NCI-H128 (cell line): ENCODE results near the gene DCST1.

Experiments
- DNase-seq: peaks from one replicate; lab custom pipeline; 2025; ENCODE audit not compliant: unreplicated experiment; lab: John Stamatoyannopoulos, UW

The DCST1 gene

DNA sequence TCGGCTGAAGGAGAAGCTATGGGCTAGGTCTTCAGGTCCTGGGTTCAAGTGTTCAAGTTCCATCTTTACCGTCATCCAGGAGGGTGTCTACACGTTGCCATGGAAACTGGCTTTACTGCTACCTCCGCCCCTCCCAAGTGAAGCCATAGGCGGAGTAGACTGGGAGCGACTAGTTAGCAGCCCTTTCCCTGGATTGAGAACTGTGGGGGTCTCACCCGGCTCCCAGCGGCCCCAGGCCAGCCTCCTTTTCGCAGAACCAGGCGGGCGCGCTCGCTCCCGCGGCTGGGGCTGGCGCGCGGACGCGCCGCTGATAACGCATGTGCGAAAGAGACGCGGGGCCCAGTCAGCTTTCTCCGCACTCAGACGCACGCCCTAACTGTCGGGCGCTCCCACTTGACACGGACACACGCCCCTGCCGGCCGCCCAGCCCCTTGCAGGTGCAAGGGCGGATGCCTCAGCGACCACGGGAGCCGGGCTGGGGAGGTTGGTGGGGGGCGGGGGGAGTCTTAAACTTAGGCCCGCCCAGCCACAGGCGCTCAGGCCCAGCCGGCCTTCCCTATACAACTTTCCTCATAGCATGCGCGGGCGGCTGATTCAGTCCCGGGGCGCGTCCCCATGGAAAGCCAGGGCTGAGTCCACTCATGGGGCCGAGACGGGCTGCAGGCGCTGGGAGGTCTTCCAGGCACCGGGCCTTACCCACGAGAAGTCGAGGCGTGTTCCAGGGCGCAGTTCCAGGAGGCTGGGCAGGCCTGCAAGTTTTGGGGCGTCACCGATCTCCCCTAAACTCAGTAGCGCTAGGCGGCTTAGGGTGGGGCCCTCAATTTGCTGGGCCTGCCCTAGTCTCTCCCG lies 37.3 kb downstream of the DCST1 start:
- peak; percentile 78 for DNase-seq

- DNase-seq, result no peak
Measured at GRCh38 chr1:155071701-155072100, 38.1 kb downstream of the DCST1 start.

DNA sequence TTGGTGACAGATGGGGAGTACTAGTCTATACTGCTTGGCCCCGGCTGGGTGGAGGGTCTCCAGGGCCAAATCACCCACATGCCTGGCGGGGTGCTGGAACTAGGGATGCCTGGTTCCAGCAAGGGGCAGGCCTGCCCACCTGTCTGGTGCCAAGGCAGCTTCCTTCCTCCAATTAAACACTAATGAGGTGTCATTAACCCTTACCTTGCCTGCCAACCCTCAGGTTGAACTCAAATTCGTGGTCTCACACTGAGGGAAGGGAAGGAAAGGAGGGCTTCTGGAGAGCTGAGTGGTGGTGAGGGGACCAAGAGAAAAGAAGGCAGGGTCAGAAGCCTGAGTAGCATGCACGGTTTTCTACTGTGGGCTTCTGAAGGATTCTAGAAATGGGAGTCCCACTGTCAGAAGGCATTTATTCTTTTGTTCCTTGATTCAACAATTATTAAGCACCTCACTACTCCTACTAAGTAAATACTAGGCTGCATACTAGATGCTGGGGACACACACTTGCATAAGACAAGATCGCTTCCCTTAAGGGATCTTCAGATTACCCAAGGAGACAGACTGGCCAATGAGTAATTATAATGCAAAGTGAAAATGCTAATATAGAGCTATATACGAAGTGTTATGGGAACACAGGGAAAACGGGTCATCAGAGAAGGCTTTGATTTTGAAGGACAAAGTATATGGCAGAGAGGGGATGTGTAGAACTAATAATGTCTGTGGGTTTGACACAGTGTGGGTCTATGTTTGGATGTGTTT lies 39.1 kb downstream of the DCST1 start:
- DNase-seq, result no peak

GRCh38 chr1:155073377-155074242 lies 40.0 kb downstream of the DCST1 start:
- DNase-seq, result no peak

- no peak for DNase-seq
Measured at GRCh38 chr1:155075535-155075934, 41.9 kb downstream of the DCST1 start.

GRCh38 chr1:155076371-155076770 lies 42.7 kb downstream of the DCST1 start:
- DNase-seq, result no peak

DNA sequence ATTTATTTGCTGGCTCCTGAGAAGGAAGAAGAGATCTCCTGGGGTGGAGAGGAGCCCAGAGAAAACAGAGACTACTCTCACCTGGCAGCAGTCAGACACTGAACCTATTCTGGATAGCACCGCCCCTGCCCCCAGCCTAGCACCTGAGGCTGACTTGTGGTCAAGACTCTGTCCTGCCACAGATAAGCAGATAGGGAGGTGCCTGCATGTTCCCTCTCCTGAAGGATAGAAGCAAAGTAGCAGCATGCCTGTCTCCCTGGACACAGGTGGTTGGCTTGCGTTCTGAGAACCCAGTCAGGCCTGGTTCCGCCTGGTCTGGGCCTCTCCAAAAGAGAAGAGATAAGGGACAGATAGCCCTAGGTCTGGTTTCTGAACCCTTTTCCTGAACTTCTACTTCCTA lies 43.7 kb downstream of the DCST1 start:
- DNase-seq, result no peak

- no peak for DNase-seq
Measured at GRCh38 chr1:155077758-155078445, 44.3 kb downstream of the DCST1 start.

GRCh38 chr1:155078469-155079209 lies 45.0 kb downstream of the DCST1 start, which contains the start of gene EFNA3:
Gene EFNA3, plus strand, starts transcription at chr1:155078837. Its CDS starts 105 bp downstream, at chr1:155078942.
- peak; percentile 82 for DNase-seq

- no peak for DNase-seq
Measured at GRCh38 chr1:155079210-155079486, 45.5 kb downstream of the DCST1 start.

DNA sequence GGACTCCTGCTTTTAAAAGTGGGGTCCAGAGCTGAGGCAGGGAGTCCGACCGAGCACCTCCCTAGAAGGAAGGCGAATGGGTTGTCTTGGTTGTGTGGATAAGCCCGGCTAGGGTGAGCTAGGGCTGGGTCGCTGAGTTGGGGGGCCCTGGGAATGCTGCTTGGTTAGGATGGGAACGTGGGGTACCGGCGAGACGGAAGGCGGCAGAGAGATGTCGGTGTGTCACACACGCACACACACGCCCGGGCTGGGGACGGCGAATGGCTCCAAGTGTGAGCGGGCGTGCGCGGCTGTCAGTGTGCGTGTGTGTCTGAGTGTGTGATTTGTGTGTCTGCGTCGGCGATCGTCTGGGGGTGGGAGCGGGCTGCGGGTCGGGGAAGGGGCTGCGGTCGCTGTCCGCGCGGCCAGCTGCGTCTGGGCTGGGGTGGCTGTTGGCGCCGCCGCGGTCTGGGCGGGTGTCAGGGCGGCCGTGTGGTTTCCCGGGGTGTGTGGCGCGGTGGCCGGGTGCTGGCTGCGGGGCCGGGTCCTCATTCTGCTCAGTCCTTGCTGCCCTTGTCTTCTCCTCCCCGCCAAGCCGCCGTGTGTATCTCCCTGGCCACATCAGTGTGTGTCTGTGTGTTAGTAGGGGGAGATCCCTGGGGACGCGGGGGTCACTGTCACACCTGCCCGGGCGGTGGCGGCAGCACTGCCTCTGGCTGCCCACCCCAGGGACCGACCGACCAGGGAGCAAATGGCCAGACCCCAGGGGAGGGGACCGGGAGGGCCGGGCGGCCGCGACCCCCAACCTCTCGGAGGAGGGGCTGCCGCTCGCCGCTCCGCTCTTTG lies 46.1 kb downstream of the DCST1 start:
- no peak for DNase-seq

DNA sequence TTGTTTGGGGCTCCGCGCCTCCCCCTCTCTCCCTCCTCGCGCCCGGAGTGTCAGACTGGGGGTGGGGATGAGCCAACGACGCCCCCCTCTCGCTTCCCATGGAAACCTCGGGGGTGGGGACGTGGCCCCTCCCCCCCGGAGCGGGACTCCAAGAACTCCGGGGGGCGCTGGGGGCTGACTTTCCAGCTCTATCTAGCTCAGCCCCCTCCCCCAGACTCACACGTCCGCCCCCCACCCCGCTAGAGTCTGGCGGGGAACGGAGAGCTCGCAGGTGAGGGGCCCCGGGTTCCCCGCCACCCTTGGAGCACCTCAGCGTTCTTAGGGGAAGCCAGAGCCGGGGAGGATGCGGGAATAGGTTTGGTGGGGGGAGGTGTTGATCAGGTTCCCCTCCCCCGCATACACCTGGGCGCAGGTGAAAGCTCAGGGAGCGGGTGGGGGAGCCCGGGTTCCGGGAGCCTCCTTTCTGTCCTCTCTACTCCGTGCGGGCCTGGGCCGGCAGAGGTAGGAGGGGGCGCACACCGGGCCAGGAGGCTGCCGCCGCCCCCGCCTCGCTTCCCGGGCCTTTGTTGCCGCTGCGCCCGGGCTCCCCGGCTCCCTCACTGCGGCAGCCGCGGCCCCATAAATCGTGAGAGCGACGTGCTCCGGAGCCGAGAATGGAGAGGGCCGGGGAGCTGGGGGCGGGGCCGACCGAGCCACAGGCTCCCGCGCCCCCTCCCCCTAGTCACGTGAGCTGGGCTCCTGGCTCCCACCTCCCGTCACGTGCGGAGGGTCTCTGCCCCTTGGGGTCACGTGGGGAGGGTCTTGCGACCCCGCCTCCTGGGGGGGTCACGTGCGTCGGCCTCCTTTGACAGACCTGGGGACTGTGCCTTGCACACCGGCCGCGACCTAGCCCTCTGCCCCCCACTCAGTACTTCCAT lies 46.9 kb downstream of the DCST1 start:
- peak; percentile 75 for DNase-seq

GRCh38 chr1:155081472-155082300 lies 48.1 kb downstream of the DCST1 start:
- DNase-seq, result no peak

GRCh38 chr1:155082301-155083051 lies 48.9 kb downstream of the DCST1 start:
- DNase-seq, result no peak

GRCh38 chr1:155083052-155083541 lies 49.5 kb downstream of the DCST1 start:
- DNase-seq, result no peak
